Measurements from ENCODE around the gene AFG1L. TPM values are rescaled to one million over a fixed set of nuclear protein-coding genes. Genes with fewer than 3 reads are reported as not detected.
"Not testable (repeated sequence)": the region's sequence is repeated elsewhere in the genome, so short reads cannot be mapped to it uniquely, and the experiment has no call there.

The AFG1L gene
- total and polyA plus RNA-seq, 4 donors, result 2.7 to 2.8 (median 2.7) TPM

DNA sequence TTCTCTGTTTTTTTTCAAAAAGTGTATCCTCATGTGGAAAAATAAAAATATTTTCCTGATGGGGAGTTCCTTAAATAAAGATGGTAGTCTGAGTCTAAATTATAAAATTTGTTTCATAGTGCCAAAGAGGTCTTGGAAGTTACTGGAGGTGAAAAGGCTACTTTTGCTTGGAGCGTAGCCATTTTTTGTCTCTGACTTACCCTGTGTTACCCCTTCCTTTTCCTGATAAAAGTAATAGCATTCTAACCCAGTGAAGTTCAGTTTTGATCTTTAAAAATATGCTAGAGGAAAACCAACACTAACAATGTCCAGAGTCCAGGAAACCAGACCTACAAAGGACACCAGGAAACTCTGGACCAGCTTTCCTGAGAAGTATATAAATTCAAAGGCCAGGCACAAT is 153.6 kb downstream of the AFG1L start:
- no peak overlapping the region for H3K4me3 ChIP-seq (ENCODE audit: low read depth in 1 of 3, low read length in 3 of 3)
- H3K9me3 ChIP-seq (ENCODE audit: control insufficient read depth in 4 of 4, low read length in 3 of 4), result no peaks in the 10 kb centered on the region
- H3K27ac ChIP-seq (ENCODE audit: low read depth in 1 of 2, low read length in 2 of 2), result no peak overlapping the region
- H3K9ac ChIP-seq (ENCODE audit: low read depth in 1 of 2, low read length in 2 of 2), result no peak overlapping the region
- H3K4me1 ChIP-seq (ENCODE audit: control insufficient read depth in 4 of 4, insufficient read depth in 4 of 4, low read length in 3 of 4), result no peaks in the 10 kb centered on the region
- no peaks in the 10 kb centered on the region for H3K36me3 ChIP-seq (ENCODE audit: control insufficient read depth in 4 of 4, insufficient read depth in 3 of 4, low read depth in 1 of 4, low read length in 3 of 4)
- TF ChIP-seq RXRA (IDR thresholded peaks at IDR 0.05) (no peak), RAD21 (IDR thresholded peaks at IDR 0.05) (no peak), NR2F2 (IDR thresholded peaks at IDR 0.05) (no peak), EGR1 (IDR thresholded peaks at IDR 0.05; ENCODE audit: low read depth in 2 of 2) (no peak), SP1 (IDR thresholded peaks at IDR 0.05) (no peak), JUND (IDR thresholded peaks at IDR 0.05) (no peak), ZBTB33 (IDR thresholded peaks at IDR 0.05) (no peak), CTCF (IDR thresholded peaks at IDR 0.05; ENCODE audit: low read depth, low read length, missing input control) (no peak), ATF3 (IDR thresholded peaks at IDR 0.05) (no peak), HNF4G (IDR thresholded peaks at IDR 0.05) (no peak), FOXA1 (IDR thresholded peaks at IDR 0.05) (no peak), TAF1 (conservative IDR thresholded peaks at IDR 0.05) (no peak), GABPA (IDR thresholded peaks at IDR 0.05 in 1 of 2, conservative IDR thresholded peaks at IDR 0.05 in 1 of 2) (no peak)
- TF ChIP-seq, protein P1, sequence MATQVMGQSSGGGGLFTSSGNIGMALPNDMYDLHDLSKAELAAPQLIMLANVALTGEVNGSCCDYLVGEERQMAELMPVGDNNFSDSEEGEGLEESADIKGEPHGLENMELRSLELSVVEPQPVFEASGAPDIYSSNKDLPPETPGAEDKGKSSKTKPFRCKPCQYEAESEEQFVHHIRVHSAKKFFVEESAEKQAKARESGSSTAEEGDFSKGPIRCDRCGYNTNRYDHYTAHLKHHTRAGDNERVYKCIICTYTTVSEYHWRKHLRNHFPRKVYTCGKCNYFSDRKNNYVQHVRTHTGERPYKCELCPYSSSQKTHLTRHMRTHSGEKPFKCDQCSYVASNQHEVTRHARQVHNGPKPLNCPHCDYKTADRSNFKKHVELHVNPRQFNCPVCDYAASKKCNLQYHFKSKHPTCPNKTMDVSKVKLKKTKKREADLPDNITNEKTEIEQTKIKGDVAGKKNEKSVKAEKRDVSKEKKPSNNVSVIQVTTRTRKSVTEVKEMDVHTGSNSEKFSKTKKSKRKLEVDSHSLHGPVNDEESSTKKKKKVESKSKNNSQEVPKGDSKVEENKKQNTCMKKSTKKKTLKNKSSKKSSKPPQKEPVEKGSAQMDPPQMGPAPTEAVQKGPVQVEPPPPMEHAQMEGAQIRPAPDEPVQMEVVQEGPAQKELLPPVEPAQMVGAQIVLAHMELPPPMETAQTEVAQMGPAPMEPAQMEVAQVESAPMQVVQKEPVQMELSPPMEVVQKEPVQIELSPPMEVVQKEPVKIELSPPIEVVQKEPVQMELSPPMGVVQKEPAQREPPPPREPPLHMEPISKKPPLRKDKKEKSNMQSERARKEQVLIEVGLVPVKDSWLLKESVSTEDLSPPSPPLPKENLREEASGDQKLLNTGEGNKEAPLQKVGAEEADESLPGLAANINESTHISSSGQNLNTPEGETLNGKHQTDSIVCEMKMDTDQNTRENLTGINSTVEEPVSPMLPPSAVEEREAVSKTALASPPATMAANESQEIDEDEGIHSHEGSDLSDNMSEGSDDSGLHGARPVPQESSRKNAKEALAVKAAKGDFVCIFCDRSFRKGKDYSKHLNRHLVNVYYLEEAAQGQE (IDR thresholded peaks at IDR 0.05), result no peak
- TF ChIP-seq, protein P2, sequence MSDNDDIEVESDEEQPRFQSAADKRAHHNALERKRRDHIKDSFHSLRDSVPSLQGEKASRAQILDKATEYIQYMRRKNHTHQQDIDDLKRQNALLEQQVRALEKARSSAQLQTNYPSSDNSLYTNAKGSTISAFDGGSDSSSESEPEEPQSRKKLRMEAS (IDR thresholded peaks at IDR 0.05), result no peak
- DNase-seq (ENCODE audit: low spot score), result no peak
- no peaks in the 10 kb centered on the region for H3K27me3 ChIP-seq (ENCODE audit: control insufficient read depth in 4 of 4, insufficient read depth in 4 of 4, low read length in 3 of 4)
- WGBS, result 90% methylated on average over 1 of the region's 1 CpG

DNA sequence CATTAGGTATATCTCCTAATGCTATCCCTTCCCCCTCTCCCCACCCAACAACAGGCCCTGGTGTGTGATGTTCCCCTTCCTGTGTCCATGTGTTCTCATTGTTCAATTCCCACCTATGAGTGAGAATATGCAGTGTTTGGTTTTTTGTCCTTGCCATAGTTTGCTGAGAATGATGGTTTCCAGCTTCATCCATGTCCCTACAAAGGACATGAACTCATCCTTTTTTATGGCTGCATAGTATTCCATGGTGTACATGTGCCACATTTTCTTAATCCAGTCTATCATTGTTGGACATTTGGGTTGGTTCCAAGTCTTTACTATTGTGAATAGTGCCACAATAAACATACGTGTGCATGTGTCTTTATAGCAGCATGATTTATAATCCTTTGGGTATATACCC is 154.9 kb downstream of the AFG1L start:
- H3K27me3 ChIP-seq (ENCODE audit: control insufficient read depth in 4 of 4, insufficient read depth in 4 of 4, low read length in 3 of 4); DNase-seq (ENCODE audit: low spot score); H3K9me3 ChIP-seq (ENCODE audit: control insufficient read depth in 4 of 4, low read length in 3 of 4); H3K4me1 ChIP-seq (ENCODE audit: control insufficient read depth in 4 of 4, insufficient read depth in 4 of 4, low read length in 3 of 4); H3K27ac ChIP-seq (ENCODE audit: low read depth in 1 of 2, low read length in 2 of 2); H3K4me3 ChIP-seq (ENCODE audit: low read depth in 1 of 3, low read length in 3 of 3); H3K36me3 ChIP-seq (ENCODE audit: control insufficient read depth in 4 of 4, insufficient read depth in 3 of 4, low read depth in 1 of 4, low read length in 3 of 4); H3K9ac ChIP-seq (ENCODE audit: low read depth in 1 of 2, low read length in 2 of 2): not testable (repeated sequence)
- 83% methylated on average over 1 of the region's 1 CpG for WGBS

All from liver (tissue), 9 donors.